DMS79 (cell line): ENCODE measurements around the gene DCAF12L2.
"Not testable (repeated sequence)": the region's sequence is repeated elsewhere in the genome, so short reads cannot be mapped to it uniquely, and the experiment has no call there.

Experiments used
- DNase-seq: peaks from one replicate; lab custom pipeline; 2025; lab: John Stamatoyannopoulos, UW

Gene DCAF12L2

GRCh38 chrX:126165721-126166461, at the start of gene DCAF12L2:
DCAF12L2 (minus strand) TSS chrX:126166289; CDS start chrX:126165924, 365 bp downstream.
- DNase-seq, result no peak

GRCh38 chrX:126190888-126191287, 24.8 kb upstream of the DCAF12L2 start:
- DNase-seq, result not testable (repeated sequence)

GRCh38 chrX:126177133-126177840, 11.2 kb upstream of the DCAF12L2 start:
- no peak for DNase-seq

GRCh38 chrX:126170720-126171119, 4.6 kb upstream of the DCAF12L2 start:
- no peak for DNase-seq

- DNase-seq, result no peak
These were observed 1.5 kb upstream of the DCAF12L2 start for GRCh38 chrX:126167560-126167959.

- DNase-seq, result no peak
These were observed 728 bp downstream of the DCAF12L2 start for GRCh38 chrX:126165401-126165720.

- DNase-seq, result no peak
These were observed 1.2 kb downstream of the DCAF12L2 start for GRCh38 chrX:126164689-126165400.

GRCh38 chrX:126164226-126164625, 1.9 kb downstream of the DCAF12L2 start:
- DNase-seq, result no peak

GRCh38 chrX:126141014-126141413, 25.1 kb downstream of the DCAF12L2 start:
- no peak for DNase-seq

- DNase-seq, result no peak
These were observed 28.2 kb downstream of the DCAF12L2 start for GRCh38 chrX:126137899-126138298.

GRCh38 chrX:126124721-126125120, 41.4 kb downstream of the DCAF12L2 start:
- DNase-seq, result no peak
